WERI-Rb-1 (cell line): Measurements from ENCODE around the gene NBEA.
A peak's percentile ranks its signal among the peaks of the same experiment; 100 is the strongest.

Source experiments
- DNase-seq: peaks from one replicate; pipeline ENCODE4 v3.0.0-alpha.2; 2020
- H3K27ac ChIP-seq: fragments of 250-450 bp; sonication (Bioruptor Pico); 2 replicates; pipeline ENCODE4 v1.5.1; 2020; ENCODE audit warnings: mild to moderate bottlenecking, moderate library complexity
- H3K27me3 ChIP-seq: fragments of 250-450 bp; sonication (Bioruptor Pico); 2 replicates; pipeline ENCODE4 v1.5.1; 2021; ENCODE audit warnings: mild to moderate bottlenecking, low read depth, moderate library complexity; ENCODE audit not compliant: insufficient read depth, severe bottlenecking
- H3K36me3 ChIP-seq: fragments of 250-450 bp; sonication (Bioruptor Pico); 2 replicates; pipeline ENCODE4 v1.5.1; 2020; ENCODE audit warnings: mild to moderate bottlenecking, moderate library complexity
- H3K4me3 ChIP-seq: 2 replicates; pipeline ENCODE4 v1.5.1; 2011; ENCODE audit warnings: low read depth, mild to moderate bottlenecking, control low read depth, low read length
- H3K9me3 ChIP-seq: fragments of 250-450 bp; sonication (Bioruptor Pico); 2 replicates; pipeline ENCODE4 v1.5.1; 2021; ENCODE audit warnings: mild to moderate bottlenecking, moderate library complexity; ENCODE audit not compliant: severe bottlenecking
- TF ChIP-seq, protein P1 (sequence below): IDR thresholded peaks from 2 replicates; pipeline ENCODE4 v1.5.1; 2011; ENCODE audit warnings: low read depth, mild to moderate bottlenecking, control low read depth, inconsistent platforms, low read length

Gene NBEA

DNA sequence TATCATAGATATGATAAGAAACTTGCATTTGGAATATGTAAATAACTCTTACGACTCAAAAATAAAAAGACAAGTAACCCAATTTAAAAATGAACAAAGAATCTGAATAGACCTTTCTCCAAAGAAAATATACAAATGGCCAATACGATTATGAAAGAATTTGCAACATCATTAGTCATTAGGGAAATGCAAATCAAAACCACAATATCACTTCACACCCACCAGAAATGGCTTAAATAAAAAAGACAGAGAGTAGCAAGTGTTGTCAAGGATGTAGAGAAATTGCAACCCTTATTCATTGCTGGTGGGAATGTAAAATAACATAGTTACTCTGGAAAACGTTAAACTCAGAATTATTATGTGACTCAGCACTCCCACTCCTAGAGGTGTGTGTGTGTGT is 761.0 kb downstream of the NBEA start:
- DNase-seq, result no peak
- Histone ChIP-seq H3K27ac (no peak overlapping the region), H3K9me3 (no peaks in the 10 kb centered on the region), H3K4me3 (no peak overlapping the region), H3K27me3 (no peaks in the 10 kb centered on the region), H3K36me3 (no peaks in the 10 kb centered on the region)
- TF ChIP-seq, protein P1, sequence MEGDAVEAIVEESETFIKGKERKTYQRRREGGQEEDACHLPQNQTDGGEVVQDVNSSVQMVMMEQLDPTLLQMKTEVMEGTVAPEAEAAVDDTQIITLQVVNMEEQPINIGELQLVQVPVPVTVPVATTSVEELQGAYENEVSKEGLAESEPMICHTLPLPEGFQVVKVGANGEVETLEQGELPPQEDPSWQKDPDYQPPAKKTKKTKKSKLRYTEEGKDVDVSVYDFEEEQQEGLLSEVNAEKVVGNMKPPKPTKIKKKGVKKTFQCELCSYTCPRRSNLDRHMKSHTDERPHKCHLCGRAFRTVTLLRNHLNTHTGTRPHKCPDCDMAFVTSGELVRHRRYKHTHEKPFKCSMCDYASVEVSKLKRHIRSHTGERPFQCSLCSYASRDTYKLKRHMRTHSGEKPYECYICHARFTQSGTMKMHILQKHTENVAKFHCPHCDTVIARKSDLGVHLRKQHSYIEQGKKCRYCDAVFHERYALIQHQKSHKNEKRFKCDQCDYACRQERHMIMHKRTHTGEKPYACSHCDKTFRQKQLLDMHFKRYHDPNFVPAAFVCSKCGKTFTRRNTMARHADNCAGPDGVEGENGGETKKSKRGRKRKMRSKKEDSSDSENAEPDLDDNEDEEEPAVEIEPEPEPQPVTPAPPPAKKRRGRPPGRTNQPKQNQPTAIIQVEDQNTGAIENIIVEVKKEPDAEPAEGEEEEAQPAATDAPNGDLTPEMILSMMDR, result no peak

DNA sequence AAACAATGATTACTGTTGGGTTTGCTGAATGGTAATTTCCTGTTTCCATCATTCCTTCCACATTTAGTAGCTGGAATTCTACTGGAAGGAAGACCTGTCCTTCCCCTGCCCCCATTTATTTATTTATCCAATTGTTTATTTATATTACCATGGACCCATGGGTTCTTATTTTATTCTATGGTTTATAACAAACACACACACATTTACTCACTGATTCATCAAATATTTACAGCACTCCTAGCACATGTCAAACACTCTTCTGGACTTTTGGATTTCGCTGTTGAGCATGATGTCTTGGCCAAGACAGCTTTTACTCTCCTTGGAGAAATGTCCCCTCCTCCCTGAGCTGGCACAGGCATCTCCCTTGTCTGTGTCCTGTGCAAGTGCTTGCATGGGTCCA is 762.3 kb downstream of the NBEA start:
- DNase-seq, result no peak

DNA sequence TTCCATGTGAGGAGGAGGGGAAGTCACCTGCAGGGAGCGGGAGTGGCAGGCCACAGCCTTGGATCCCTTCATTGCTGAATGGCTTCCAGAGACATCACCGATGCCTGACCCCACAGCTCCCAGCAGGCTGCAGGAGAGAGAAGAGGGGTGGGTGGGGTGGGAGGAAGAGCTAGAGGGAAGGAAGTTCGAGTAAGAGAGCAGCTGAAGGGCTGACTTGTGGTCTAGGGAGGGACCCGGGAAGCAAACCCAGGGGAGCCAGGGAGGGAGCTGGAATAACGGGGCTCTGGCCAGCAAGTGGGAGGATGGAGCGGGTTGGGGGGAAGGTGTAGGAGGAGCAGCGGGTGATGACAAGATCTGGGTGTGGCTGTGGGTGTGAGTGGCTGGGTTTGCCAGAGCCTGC is 764.2 kb downstream of the NBEA start:
- Histone ChIP-seq H3K4me3 (no peak overlapping the region), H3K9me3 (no peaks in the 10 kb centered on the region), H3K36me3 (no peaks in the 10 kb centered on the region), H3K27ac (no peak overlapping the region), H3K27me3 (no peaks in the 10 kb centered on the region)
- no peak for DNase-seq
- TF ChIP-seq, protein P1, result no peak

More for the DNA sequence above, 762.3 kb downstream of the NBEA start:
- Histone ChIP-seq H3K9me3 (no peaks in the 10 kb centered on the region), H3K4me3 (no peak overlapping the region), H3K36me3 (no peaks in the 10 kb centered on the region), H3K27me3 (no peaks in the 10 kb centered on the region), H3K27ac (no peak overlapping the region)
- TF ChIP-seq, protein P1, result no peak

DNA sequence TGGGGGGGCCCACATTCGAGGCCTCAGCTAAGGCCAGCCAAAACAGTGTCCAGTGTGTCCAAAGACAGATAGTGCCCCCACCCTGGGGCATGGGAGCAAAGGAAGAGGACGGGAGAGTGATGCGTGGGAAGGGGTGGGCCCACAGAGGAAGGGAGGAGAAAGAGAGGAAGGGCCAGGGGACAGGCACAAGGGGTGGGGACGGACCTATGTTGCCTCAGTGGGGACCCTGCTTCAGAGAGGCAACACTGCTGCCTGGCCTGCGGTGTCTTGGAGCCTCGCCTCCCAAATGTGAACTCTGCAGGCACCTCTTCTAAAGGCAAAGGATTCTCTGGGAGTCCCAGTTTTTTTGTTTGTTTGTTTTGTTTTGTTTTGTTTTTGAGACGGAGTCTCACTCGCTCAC is 764.7 kb downstream of the NBEA start:
- DNase-seq, result no peak
- no peaks in the 10 kb centered on the region for H3K27me3 ChIP-seq
- TF ChIP-seq, protein P1, result no peak
- H3K36me3 ChIP-seq, result no peaks in the 10 kb centered on the region
- no peak overlapping the region for H3K4me3 ChIP-seq
- H3K27ac ChIP-seq, result no peak overlapping the region
- H3K9me3 ChIP-seq, result no peaks in the 10 kb centered on the region

DNA sequence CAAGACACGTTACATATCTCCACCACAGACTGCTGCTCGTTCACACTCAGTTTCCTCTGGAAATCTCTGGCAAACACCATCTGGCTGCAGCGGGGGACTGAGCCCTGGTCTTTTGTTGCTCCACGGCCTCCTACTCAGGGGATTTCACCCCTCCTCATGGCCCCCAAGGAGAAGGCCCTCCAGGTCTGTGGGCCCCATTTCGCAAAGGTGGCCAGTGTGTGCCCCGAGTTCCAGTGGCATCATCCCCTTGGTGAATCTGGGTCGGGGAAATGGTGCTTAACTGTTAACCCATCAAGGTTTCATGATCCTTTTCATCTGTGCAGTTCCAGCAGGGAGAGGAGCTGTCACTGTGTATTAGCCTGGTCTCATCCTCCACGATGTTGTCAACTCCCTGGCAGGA is 769.8 kb downstream of the NBEA start:
- TF ChIP-seq, protein P1, result no peak
- Histone ChIP-seq H3K4me3 (no peak overlapping the region), H3K9me3 (no peaks in the 10 kb centered on the region), H3K27ac (0 out of 2 replicates have a peak overlapping the region, but pooled peaks have one; percentile 14), H3K36me3 (no peaks in the 10 kb centered on the region), H3K27me3 (no peaks in the 10 kb centered on the region)
- no peak for DNase-seq
